A549 (cell line): ENCODE results near the gene GRM2.

ENCODE experiments used
- CHD2 ChIP-seq: fragments of 150-350 bp; IDR thresholded peaks from 2 replicates; pipeline ENCODE4 v1.6.1; 2014; ENCODE audit warnings: low read length; ENCODE audit not compliant: partially characterized antibody
- EP300 ChIP-seq, 2 experiments: fragments of >200 bp; sonication (Bioruptor Twin); formaldehyde crosslinking; IDR thresholded peaks; 2 replicates in 1 of 2; 3 replicates in 1 of 2; pipeline ENCODE4 v1.6.1; 2016 to 2017
- MAZ ChIP-seq: fragments of 150-350 bp; IDR thresholded peaks from 2 replicates; pipeline ENCODE4 v1.6.1; 2014; ENCODE audit warnings: antibody characterized with exemption, low read depth, low read length, borderline replicate concordance
- NR3C1 ChIP-seq: fragments of >200 bp; sonication (Bioruptor Twin); formaldehyde crosslinking; IDR thresholded peaks from 3 replicates; pipeline ENCODE4 v1.6.1; 2017
- POLR2A ChIP-seq: IDR thresholded peaks from 2 replicates; pipeline ENCODE4 v1.6.1; 2012; ENCODE audit warnings: mild to moderate bottlenecking, low read length
- SREBF2 ChIP-seq: fragments of 450-650 bp; IDR thresholded peaks from 2 replicates; pipeline ENCODE4 v1.6.1; 2014; ENCODE audit warnings: mild to moderate bottlenecking, moderate library complexity
- ZSCAN20 ChIP-seq: fragments of 250-450 bp; sonication (Bioruptor Pico); IDR thresholded peaks from 2 replicates; pipeline ENCODE4 v1.8.0; 2022; ENCODE audit warnings: mild to moderate bottlenecking, moderate library complexity
- TF ChIP-seq, protein P1 (sequence below): fragments of >200 bp; sonication (Bioruptor Twin); formaldehyde crosslinking; IDR thresholded peaks from 3 replicates; pipeline ENCODE4 v1.5.1; 2016

GRCh38 chr3:51715977-51716294 lies 9.1 kb downstream of the GRM2 start:
- TF ChIP-seq, protein P1, sequence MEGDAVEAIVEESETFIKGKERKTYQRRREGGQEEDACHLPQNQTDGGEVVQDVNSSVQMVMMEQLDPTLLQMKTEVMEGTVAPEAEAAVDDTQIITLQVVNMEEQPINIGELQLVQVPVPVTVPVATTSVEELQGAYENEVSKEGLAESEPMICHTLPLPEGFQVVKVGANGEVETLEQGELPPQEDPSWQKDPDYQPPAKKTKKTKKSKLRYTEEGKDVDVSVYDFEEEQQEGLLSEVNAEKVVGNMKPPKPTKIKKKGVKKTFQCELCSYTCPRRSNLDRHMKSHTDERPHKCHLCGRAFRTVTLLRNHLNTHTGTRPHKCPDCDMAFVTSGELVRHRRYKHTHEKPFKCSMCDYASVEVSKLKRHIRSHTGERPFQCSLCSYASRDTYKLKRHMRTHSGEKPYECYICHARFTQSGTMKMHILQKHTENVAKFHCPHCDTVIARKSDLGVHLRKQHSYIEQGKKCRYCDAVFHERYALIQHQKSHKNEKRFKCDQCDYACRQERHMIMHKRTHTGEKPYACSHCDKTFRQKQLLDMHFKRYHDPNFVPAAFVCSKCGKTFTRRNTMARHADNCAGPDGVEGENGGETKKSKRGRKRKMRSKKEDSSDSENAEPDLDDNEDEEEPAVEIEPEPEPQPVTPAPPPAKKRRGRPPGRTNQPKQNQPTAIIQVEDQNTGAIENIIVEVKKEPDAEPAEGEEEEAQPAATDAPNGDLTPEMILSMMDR: no peak
- TF ChIP-seq NR3C1 (no peak), ZSCAN20 (CRISPR knock-in tag) (no peak), MAZ (no peak), CHD2 (no peak), EP300 (IDR thresholded peaks at IDR 0.05) (no peak), SREBF2 (no peak), POLR2A (no peak)
